Effector memory CD4-positive, alpha-beta T cell (primary cell): Measurements from ENCODE around the gene RABGEF1.
"Not testable (repeated sequence)": the region's sequence is repeated elsewhere in the genome, so short reads cannot be mapped to it uniquely, and the experiment has no call there.

Experiments
- DNase-seq, 3 donors: peaks; one replicate each; pipeline ENCODE4 v3.0.0-alpha.2; 2020
- H3K27ac ChIP-seq: 2 replicates; pipeline ENCODE4 v1.7.0; 2013; ENCODE audit warnings: mild to moderate bottlenecking, low read length, moderate library complexity; ENCODE audit not compliant: insufficient read depth, poor library complexity, severe bottlenecking
- H3K27me3 ChIP-seq: replicated peaks from 2 replicates; pipeline ENCODE4 v1.7.0; 2013; ENCODE audit warnings: mild to moderate bottlenecking, low read length; ENCODE audit not compliant: insufficient read depth, control insufficient read depth, poor library complexity, severe bottlenecking
- H3K36me3 ChIP-seq: 2 replicates; pipeline ENCODE4 v1.7.0; 2013; ENCODE audit warnings: mild to moderate bottlenecking, low read length, moderate library complexity; ENCODE audit not compliant: control insufficient read depth, insufficient read depth
- H3K4me1 ChIP-seq: 2 replicates; pipeline ENCODE4 v1.7.0; 2013; ENCODE audit warnings: low read length, mild to moderate bottlenecking; ENCODE audit not compliant: control insufficient read depth, insufficient read depth, poor library complexity, severe bottlenecking
- H3K4me3 ChIP-seq: 2 replicates; pipeline ENCODE4 v1.7.0; 2013; ENCODE audit warnings: low read length, low read depth, mild to moderate bottlenecking; ENCODE audit not compliant: insufficient read depth, poor library complexity, severe bottlenecking
- H3K9me3 ChIP-seq: 2 replicates; pipeline ENCODE4 v1.7.0; 2013; ENCODE audit warnings: mild to moderate bottlenecking, low read length, moderate library complexity; ENCODE audit not compliant: control insufficient read depth

The RABGEF1 gene

DNA sequence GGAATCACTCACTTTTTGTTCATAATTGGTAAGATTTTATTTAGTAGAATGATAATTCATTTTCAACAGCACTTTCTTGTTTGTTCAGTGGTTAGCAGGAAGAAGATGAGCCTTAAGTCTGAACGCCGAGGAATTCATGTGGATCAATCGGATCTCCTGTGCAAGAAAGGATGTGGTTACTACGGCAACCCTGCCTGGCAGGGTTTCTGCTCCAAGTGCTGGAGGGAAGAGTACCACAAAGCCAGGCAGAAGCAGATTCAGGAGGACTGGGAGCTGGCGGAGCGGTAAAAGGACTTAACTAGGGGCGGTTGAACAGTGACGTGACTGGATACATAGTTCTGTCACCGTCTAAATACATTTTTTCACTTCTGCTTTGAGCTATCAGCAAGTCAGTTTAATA, 31.3 kb downstream of the RABGEF1 start:
- peaks cover 20% of the 10 kb centered on the region for H3K36me3 ChIP-seq
- no peak overlapping the region for H3K27ac ChIP-seq

DNA sequence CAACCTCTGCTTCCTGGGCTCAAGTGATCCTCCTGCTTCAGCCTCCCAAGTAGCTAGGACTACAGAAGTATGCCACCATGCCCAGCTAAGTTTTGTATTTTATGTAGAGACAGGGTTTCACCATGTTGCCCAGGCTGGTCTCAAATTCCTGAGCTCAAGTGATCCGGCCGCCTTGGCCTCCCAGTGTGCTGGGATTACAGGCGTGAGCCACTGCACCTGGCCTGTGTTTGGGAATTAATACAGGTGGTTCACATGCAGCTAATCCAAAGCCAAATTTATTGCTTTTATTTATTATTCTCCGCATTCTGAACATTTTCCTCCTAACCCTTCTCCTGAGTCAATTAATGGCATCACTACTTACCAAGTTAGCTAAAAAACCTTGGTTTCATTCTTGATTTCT, 33.2 kb downstream of the RABGEF1 start:
- not testable (repeated sequence) for H3K4me1 ChIP-seq, H3K4me3 ChIP-seq, H3K27me3 ChIP-seq, DNase-seq, H3K27ac ChIP-seq, H3K9me3 ChIP-seq
- peaks cover 26% of the 10 kb centered on the region for H3K36me3 ChIP-seq

More for the DNA sequence above, 31.3 kb downstream of the RABGEF1 start:
- Histone ChIP-seq H3K4me3 (no peak overlapping the region), H3K27me3 (no peaks in the 10 kb centered on the region), H3K4me1 (no peaks in the 10 kb centered on the region), H3K9me3 (no peaks in the 10 kb centered on the region)
- DNase-seq, result no peak

DNA sequence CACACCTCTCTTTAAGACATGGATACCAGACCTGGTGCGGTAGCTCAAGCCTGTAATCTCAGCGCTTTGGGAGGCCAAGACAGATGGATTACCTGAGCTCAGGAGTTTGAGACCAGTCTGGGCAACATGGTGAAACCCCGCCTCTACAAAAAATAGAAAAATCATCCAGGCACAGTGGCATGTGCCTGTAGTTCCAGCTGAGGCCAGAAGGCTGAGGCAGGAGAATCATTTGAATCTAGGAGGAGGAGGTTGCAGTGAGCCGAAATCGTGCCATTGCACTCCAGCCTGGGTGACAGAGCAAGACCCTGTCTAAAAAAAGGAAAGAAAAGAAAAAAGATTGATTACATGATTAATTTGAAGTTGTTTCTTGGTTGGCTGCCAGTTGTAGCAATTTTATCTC, 35.9 kb downstream of the RABGEF1 start:
- H3K4me3 ChIP-seq, H3K27ac ChIP-seq, H3K27me3 ChIP-seq, DNase-seq, H3K9me3 ChIP-seq, H3K4me1 ChIP-seq: not testable (repeated sequence)
- peaks cover 27% of the 10 kb centered on the region for H3K36me3 ChIP-seq

DNA sequence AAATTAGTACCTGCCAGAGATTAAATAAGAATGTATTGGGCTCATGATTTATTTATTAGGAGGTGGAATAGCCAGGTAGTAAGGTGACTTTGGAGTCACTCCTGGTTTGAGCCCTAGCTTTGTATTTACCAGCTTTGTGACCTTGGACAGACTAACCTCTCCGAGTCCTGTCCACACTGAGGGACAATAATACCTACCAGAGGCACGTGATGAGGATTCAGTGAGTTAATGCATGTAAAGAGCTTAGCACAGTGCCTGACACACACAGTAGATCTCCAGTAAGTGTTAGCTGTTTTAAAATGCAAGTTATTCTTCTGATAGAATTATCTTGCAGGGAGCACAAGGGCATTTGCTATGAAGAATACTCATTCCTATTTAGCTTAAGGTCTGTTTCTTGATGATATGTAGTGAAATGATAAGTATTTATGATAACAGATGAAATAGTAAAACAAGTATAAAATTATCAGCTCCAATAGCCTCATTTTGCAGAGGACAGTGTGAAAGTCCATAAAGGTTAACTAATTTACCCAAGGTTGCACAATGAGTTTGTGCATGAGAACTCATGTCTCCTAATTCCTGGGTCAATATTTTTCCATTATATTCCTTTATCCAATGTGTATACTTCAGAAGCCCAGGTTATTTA, 36.4 kb downstream of the RABGEF1 start:
- no peaks in the 10 kb centered on the region for H3K9me3 ChIP-seq
- no peak overlapping the region for H3K4me3 ChIP-seq
- peaks cover 32% of the 10 kb centered on the region for H3K36me3 ChIP-seq
- H3K4me1 ChIP-seq, result no peaks in the 10 kb centered on the region
- H3K27me3 ChIP-seq, result no peaks in the 10 kb centered on the region
- DNase-seq, result no peak
- H3K27ac ChIP-seq, result no peak overlapping the region

DNA sequence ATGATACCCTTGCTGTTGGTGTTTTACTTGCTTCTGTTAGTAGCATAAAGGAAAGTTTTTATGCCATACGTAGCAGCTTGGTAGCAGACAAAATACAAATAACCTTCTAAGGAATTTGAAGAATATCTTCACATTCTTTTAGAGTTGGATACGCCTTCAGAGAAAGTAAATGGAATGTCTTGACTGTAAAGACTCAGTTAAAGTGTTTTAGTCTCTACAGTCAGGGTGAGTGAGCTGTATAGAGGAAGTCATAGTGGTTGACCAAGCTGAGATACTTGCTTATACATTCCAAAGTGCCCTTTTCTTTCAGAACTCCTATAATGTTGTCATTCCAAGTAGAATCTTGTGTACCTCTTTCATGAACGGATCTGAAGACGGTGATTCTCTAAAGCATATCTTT, 37.7 kb downstream of the RABGEF1 start:
- Histone ChIP-seq H3K9me3 (no peaks in the 10 kb centered on the region), H3K27ac (no peak overlapping the region), H3K4me1 (no peaks in the 10 kb centered on the region), H3K4me3 (no peak overlapping the region), H3K27me3 (no peaks in the 10 kb centered on the region), H3K36me3 (peaks cover 35% of the 10 kb centered on the region)
- DNase-seq, result no peak

DNA sequence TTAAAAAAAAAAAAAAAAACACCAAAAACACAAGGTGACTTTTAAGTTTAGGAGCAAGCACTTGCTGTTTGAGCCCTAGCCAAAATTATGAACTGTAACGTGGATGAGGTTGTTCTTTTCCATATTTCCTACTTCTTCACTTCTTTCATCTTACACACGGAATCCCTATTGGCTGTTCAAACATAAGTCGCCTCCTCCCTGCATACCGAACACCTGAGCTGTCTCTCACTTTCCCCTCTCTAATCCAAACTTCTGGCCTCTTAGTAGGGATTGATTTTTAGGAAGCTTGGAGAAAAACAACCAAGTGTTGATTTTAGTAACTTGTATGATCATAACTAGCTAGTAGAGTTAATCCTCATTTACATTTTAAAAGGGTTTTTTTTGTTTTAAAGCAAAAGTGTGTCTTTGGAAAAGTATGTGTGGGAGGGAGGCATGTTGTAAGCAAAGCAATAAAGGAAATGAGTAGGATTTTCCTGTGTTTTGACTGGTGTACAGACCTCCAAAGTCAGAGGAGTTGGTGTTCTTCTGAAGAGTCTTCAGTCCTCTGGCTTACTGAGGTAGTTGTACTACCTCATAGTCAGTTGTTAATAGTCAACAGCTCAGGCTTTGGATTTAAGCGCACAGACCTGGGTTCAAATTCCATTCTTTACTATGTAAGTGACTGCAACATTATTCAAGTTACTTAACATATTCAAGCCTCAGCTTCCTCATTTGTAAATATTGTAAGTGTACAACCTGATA, 39.3 kb downstream of the RABGEF1 start:
- peaks cover 29% of the 10 kb centered on the region for H3K36me3 ChIP-seq
- DNase-seq, result no peak
- no peak overlapping the region for H3K27ac ChIP-seq
- H3K4me3 ChIP-seq, result no peak overlapping the region
- no peaks in the 10 kb centered on the region for H3K4me1 ChIP-seq
- no peaks in the 10 kb centered on the region for H3K27me3 ChIP-seq
- H3K9me3 ChIP-seq, result no peaks in the 10 kb centered on the region

DNA sequence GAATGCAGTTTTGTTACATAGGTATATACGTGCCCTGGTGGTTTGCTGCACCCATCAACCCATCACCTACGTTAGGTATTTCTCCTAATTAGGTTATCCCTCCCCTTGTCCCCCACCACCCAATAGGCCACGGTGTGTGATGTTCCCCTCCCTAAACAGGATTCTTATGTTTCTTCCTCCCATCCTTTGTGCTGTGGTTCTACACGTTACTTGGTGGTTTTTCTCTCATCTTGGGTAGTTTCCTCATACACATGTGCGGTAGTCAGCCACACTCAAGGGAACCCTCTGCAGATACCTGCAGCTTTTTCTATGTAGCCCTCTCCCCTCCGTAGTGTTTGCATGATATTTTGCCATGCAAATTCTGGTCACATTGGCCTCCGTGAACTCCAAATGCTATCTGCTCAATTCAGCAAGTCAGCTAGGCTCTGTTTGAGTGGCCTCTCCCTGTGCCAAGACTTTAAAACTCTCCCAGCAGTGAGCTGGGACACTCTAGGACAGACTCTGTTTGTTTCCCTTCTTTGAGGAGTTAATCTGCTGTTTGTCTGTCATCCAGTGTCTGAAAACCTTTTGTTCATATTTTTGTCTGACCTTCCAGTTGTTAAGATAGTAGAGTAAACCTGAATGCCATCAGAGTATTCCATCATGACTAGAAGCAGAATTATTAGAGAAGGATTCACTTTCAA, 41.0 kb downstream of the RABGEF1 start:
- Histone ChIP-seq H3K27me3 (no peaks in the 10 kb centered on the region), H3K27ac (no peak overlapping the region), H3K9me3 (no peaks in the 10 kb centered on the region), H3K4me3 (no peak overlapping the region), H3K4me1 (no peaks in the 10 kb centered on the region), H3K36me3 (peaks cover 22% of the 10 kb centered on the region)
- no peak for DNase-seq

DNA sequence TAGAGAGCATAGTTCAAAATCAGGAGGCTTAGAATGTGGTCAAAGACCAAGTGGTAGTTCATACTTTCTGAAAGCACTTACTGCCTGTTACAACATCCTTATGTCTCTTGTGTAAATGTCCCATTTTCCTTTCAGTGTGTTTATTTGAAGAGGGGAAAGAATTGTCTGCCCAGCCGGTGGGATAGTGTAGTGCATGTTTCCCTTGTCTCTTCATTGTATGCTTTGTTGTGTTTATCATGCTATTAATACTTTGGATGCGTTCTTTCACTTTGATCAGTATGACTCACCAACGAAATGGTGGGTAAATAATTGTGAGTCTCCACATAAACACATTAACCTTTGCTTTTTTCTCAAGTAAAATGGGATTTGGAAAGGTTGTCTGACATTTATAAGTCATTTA, 42.3 kb downstream of the RABGEF1 start:
- not testable (repeated sequence) for H3K4me3 ChIP-seq, DNase-seq, H3K9me3 ChIP-seq, H3K4me1 ChIP-seq, H3K27ac ChIP-seq, H3K27me3 ChIP-seq
- H3K36me3 ChIP-seq, result peaks cover 21% of the 10 kb centered on the region

DNA sequence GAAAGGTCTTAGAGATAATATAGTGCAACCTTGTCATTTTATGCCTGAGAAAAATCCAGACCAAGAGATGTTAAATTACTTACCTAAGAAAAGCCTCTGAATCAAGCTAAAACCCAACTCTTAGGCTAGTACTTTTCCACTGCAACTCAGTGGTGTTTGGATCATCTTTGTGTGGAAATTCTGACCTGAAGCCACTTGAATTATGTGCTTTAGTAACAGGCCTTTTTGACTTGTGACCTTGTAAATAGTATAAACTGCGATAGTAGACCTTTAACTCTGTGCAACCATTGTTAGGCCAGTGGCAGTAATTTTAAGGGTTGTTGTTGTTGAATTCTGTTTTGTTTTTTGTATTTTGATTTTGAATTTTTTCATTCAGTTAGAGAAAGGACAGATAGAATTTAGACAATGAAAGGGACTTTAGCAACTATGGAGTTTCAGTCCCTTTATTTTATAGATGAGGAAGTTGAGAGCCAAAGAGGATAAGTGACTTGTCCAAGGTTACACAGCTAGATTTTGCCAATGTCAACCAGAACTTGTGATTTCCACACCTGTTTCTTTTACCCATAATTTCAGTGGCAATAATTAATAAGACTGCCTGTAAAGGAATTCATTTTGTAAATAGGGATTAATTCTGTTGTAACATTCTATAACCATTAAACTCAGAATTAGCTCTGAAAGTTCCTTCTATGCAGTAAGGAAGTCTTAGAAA, 43.5 kb downstream of the RABGEF1 start:
- DNase-seq, H3K4me3 ChIP-seq, H3K27ac ChIP-seq, H3K4me1 ChIP-seq, H3K27me3 ChIP-seq, H3K9me3 ChIP-seq: not testable (repeated sequence)
- H3K36me3 ChIP-seq, result peaks cover 16% of the 10 kb centered on the region
